Fibroblast of lung (primary cell): ENCODE results near the gene PAM. TPM values are rescaled to one million over a fixed set of nuclear protein-coding genes. Genes with fewer than 3 reads are reported as not detected.
A peak's percentile ranks its signal among the peaks of the same experiment; 100 is the strongest.

Experiments
- DNase-seq, 2 donors: peaks; one replicate each; pipeline versions ENCODE4 v3.0.0 to v3.0.0-alpha.2; 2010; ENCODE audit warnings: low read depth in 2 of 2
- H2AFZ ChIP-seq: 2 replicates; pipeline ENCODE4 v1.5.1; 2012; ENCODE audit warnings: low read length, control low read depth, inconsistent platforms
- H3K27ac ChIP-seq: 2 replicates; pipeline ENCODE4 v1.5.1; 2011; ENCODE audit warnings: low read length, control low read depth; ENCODE audit not compliant: insufficient read depth
- H3K27me3 ChIP-seq: 2 replicates; pipeline ENCODE4 v1.5.1; 2011; ENCODE audit warnings: mild to moderate bottlenecking, low read length; ENCODE audit not compliant: control insufficient read depth, insufficient read depth
- H3K36me3 ChIP-seq: 2 replicates; pipeline ENCODE4 v1.5.1; 2011; ENCODE audit warnings: low read length; ENCODE audit not compliant: control insufficient read depth, insufficient read depth
- H3K4me1 ChIP-seq: 2 replicates; pipeline ENCODE4 v1.5.1; 2011; ENCODE audit warnings: low read length; ENCODE audit not compliant: control insufficient read depth, insufficient read depth; ENCODE audit errors: extremely low read depth
- H3K4me2 ChIP-seq: 2 replicates; pipeline ENCODE4 v1.5.1; 2011; ENCODE audit warnings: low read length, control low read depth; ENCODE audit not compliant: insufficient read depth; ENCODE audit errors: extremely low read depth
- H3K4me3 ChIP-seq, 4 experiments: fragments of 200-600 bp in 1 of 4; sonication (generic) in 1 of 4; replicated peaks in 1 of 4; 2 replicates each; pipeline ENCODE4 v1.5.1; 2011 to 2016; ENCODE audit warnings: low read length in 4 of 4, low read depth in 3 of 4, mild to moderate bottlenecking in 3 of 4, control low read depth in 2 of 4, inconsistent platforms in 1 of 4, mixed read lengths in 1 of 4; ENCODE audit not compliant: insufficient read depth in 1 of 4; ENCODE audit errors: control extremely low read depth in 1 of 4
- H3K79me2 ChIP-seq: 2 replicates; pipeline ENCODE4 v1.5.1; 2012; ENCODE audit warnings: mild to moderate bottlenecking, low read length, inconsistent platforms; ENCODE audit not compliant: control insufficient read depth, insufficient read depth
- H3K9ac ChIP-seq: 2 replicates; pipeline ENCODE4 v1.5.1; 2011; ENCODE audit warnings: mild to moderate bottlenecking, low read length, control low read depth; ENCODE audit not compliant: insufficient read depth
- H3K9me3 ChIP-seq: 2 replicates; pipeline ENCODE4 v1.5.1; 2012; ENCODE audit warnings: low read depth, low read length; ENCODE audit not compliant: control insufficient read depth, insufficient read depth
- H4K20me1 ChIP-seq: 2 replicates; pipeline ENCODE4 v1.5.1; 2011; ENCODE audit warnings: low read length; ENCODE audit not compliant: control insufficient read depth, insufficient read depth; ENCODE audit errors: extremely low read depth
- EZH2 ChIP-seq: IDR thresholded peaks from 2 replicates; pipeline ENCODE4 v1.5.1; 2012; ENCODE audit warnings: low read length, control low read depth, mild to moderate bottlenecking; ENCODE audit errors: missing control alignments
- polyA plus RNA-seq, 2 donors: library from polyadenylated mRNA; depleted of rRNA in 1 of 2; stranded (reverse) in 1 of 2; unstranded in 1 of 2; fragments of >200 nt; gene quantifications; 2 replicates each; pipeline ENCODE4 v1.2.1, GENCODE V29; 2011 to 2012; ENCODE audit warnings: missing spikeins in 1 of 2
- total RNA-seq: library from RNA; depleted of rRNA; stranded (reverse); fragments of >200 nt; gene quantifications from 2 replicates; pipeline ENCODE4 v1.2.1, GENCODE V29; 2014
- TF ChIP-seq, protein P1 (sequence below), 2 donors: IDR thresholded peaks in 1 of 2; conservative IDR thresholded peaks in 1 of 2; 1 replicate in 1 of 2; 2 replicates in 1 of 2; pipeline ENCODE4 v1.5.1; 2011 to 2012; ENCODE audit warnings: low read length in 2 of 2, control low read depth in 1 of 2, inconsistent platforms in 1 of 2, low read depth in 1 of 2, mild to moderate bottlenecking in 1 of 2

The PAM gene
- total and polyA plus RNA-seq, 2 donors (not counting 1 experiment from before 2014, with no cell fraction given): 404 to 405 TPM

- H3K9ac ChIP-seq: no peak overlapping the region
- H4K20me1 ChIP-seq: no peaks in the 10 kb centered on the region
- no peaks in the 10 kb centered on the region for H3K27me3 ChIP-seq
- H2AFZ ChIP-seq: no peak overlapping the region
- no peak overlapping the region for H3K4me2 ChIP-seq
- no peaks in the 10 kb centered on the region for H3K36me3 ChIP-seq
- no peaks in the 10 kb centered on the region for H3K9me3 ChIP-seq
- no peak for TF ChIP-seq EZH2
- TF ChIP-seq, protein P1, sequence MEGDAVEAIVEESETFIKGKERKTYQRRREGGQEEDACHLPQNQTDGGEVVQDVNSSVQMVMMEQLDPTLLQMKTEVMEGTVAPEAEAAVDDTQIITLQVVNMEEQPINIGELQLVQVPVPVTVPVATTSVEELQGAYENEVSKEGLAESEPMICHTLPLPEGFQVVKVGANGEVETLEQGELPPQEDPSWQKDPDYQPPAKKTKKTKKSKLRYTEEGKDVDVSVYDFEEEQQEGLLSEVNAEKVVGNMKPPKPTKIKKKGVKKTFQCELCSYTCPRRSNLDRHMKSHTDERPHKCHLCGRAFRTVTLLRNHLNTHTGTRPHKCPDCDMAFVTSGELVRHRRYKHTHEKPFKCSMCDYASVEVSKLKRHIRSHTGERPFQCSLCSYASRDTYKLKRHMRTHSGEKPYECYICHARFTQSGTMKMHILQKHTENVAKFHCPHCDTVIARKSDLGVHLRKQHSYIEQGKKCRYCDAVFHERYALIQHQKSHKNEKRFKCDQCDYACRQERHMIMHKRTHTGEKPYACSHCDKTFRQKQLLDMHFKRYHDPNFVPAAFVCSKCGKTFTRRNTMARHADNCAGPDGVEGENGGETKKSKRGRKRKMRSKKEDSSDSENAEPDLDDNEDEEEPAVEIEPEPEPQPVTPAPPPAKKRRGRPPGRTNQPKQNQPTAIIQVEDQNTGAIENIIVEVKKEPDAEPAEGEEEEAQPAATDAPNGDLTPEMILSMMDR (conservative IDR thresholded peaks at IDR 0.05 in 1 of 2, IDR thresholded peaks at IDR 0.05 in 1 of 2; ENCODE audit: low read depth in 1 of 2, low read length in 2 of 2): no peak
- no peaks in the 10 kb centered on the region for H3K79me2 ChIP-seq
- DNase-seq: peak in 1 of 2 donors; percentile 45
- H3K4me3 ChIP-seq: no peak overlapping the region
- H3K4me1 ChIP-seq: no peaks in the 10 kb centered on the region
- H3K27ac ChIP-seq: no peak overlapping the region
These were observed 302.4 kb downstream of the PAM start for GRCh38 chr5:103057208-103058130.

DNA sequence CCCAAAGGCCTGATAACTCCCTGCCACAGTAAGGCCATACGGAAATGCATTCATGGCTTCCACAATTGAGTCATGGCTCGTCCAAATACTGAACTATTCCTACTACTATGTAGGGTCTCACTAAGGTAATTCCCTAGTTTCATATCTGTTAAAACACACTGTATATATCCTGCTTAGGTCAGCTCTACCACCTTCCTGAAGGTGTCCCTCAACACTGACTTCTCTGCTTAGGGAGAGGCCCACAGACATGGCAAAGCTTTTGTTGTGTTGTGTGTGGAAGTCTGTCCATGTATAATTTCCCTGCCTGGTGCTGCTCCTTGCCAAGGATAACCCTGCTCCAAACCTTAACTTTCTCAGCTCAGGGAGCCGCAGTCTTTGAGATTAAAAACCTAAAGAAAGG, 304.4 kb downstream of the PAM start:
- Histone ChIP-seq H3K36me3 (no peaks in the 10 kb centered on the region), H3K27ac (no peak overlapping the region), H3K79me2 (no peaks in the 10 kb centered on the region), H4K20me1 (no peaks in the 10 kb centered on the region), H3K9ac (no peak overlapping the region), H3K4me2 (no peak overlapping the region), H3K27me3 (no peaks in the 10 kb centered on the region), H2AFZ (no peak overlapping the region), H3K4me3 (no peak overlapping the region), H3K4me1 (no peaks in the 10 kb centered on the region), H3K9me3 (no peaks in the 10 kb centered on the region)
- no peak for DNase-seq
- TF ChIP-seq, protein P1 (conservative IDR thresholded peaks at IDR 0.05 in 1 of 2, IDR thresholded peaks at IDR 0.05 in 1 of 2; ENCODE audit: low read depth in 1 of 2, low read length in 2 of 2): no peak
- TF ChIP-seq EZH2: no peak

- H3K27me3 ChIP-seq: no peaks in the 10 kb centered on the region
- TF ChIP-seq, protein P1 (conservative IDR thresholded peaks at IDR 0.05 in 1 of 2, IDR thresholded peaks at IDR 0.05 in 1 of 2; ENCODE audit: low read depth in 1 of 2, low read length in 2 of 2): no peak
- no peak for TF ChIP-seq EZH2
- H3K4me2 ChIP-seq: no peak overlapping the region
- no peaks in the 10 kb centered on the region for H3K9me3 ChIP-seq
- no peak for DNase-seq
- no peaks in the 10 kb centered on the region for H3K4me1 ChIP-seq
- H3K27ac ChIP-seq: no peak overlapping the region
- H2AFZ ChIP-seq: no peak overlapping the region
- H3K36me3 ChIP-seq: no peaks in the 10 kb centered on the region
- H3K9ac ChIP-seq: no peak overlapping the region
- no peaks in the 10 kb centered on the region for H3K79me2 ChIP-seq
- no peak overlapping the region for H3K4me3 ChIP-seq
- H4K20me1 ChIP-seq: no peaks in the 10 kb centered on the region
These were observed 305.4 kb downstream of the PAM start for GRCh38 chr5:103060424-103060954.
